Ectodermal cell (in vitro differentiated cells): ENCODE measurements around the gene STAB2.

Experiments used
- H3K27ac ChIP-seq: 2 replicates; pipeline ENCODE4 v1.7.0; 2013; ENCODE audit warnings: mild to moderate bottlenecking, low read depth, low read length; ENCODE audit not compliant: insufficient read depth, poor library complexity, severe bottlenecking
- H3K27me3 ChIP-seq: 2 replicates; pipeline ENCODE4 v1.7.0; 2013; ENCODE audit warnings: mild to moderate bottlenecking, low read length; ENCODE audit not compliant: insufficient read depth, control insufficient read depth, poor library complexity, severe bottlenecking
- H3K36me3 ChIP-seq: one replicate; pipeline ENCODE4 v1.7.0; 2013; ENCODE audit warnings: low read length; ENCODE audit not compliant: control insufficient read depth, insufficient read depth
- H3K4me1 ChIP-seq: one replicate; pipeline ENCODE4 v1.7.0; 2013; ENCODE audit warnings: low read length; ENCODE audit not compliant: control insufficient read depth, insufficient read depth
- H3K4me3 ChIP-seq: 2 replicates; pipeline ENCODE4 v1.7.0; 2013; ENCODE audit warnings: low read depth, low read length, control low read depth; ENCODE audit not compliant: insufficient read depth
- H3K9me3 ChIP-seq: 2 replicates; pipeline ENCODE4 v1.7.0; 2013; ENCODE audit warnings: mild to moderate bottlenecking, low read length, moderate library complexity; ENCODE audit not compliant: control insufficient read depth
- WGBS, 2 experiments: methylation state at CpG; one replicate each; pipeline ENCODE4 v1.1.7; 2013; ENCODE audit warnings: missing lambda C conversion rate in 2 of 2; 5-methylcytosine and 5-hydroxymethylcytosine counted together

The STAB2 gene

DNA sequence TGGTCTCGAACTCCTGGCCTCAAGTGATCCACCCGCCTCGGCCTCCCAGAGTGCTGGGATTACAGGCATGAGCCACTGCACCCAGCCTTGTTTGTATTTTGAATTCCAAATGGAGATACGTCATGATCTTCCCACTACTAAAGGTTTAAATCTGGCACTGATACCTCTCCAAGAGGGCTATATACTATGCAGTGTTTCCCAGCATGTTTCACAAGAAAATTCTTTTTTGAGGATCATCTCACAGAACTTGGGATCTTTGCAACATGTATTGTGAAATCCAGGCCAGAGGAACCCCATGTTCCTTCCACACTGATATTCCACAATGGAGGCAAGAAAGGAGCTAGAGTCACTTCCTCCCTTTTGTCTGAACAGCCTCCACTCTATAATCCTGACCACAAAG lies 141.2 kb downstream of the STAB2 start:
- 88 to 93% methylated on average over 4 of the region's 4 CpGs for WGBS, 2 experiments
- H3K36me3 ChIP-seq, result no peaks in the 10 kb centered on the region
- no peaks in the 10 kb centered on the region for H3K9me3 ChIP-seq
- no peak overlapping the region for H3K27ac ChIP-seq
- no peaks in the 10 kb centered on the region for H3K27me3 ChIP-seq
- no peak overlapping the region for H3K4me3 ChIP-seq
- H3K4me1 ChIP-seq, result no peaks in the 10 kb centered on the region

GRCh38 chr12:103729499-103729898 lies 142.4 kb downstream of the STAB2 start:
- WGBS, 2 experiments, result 89 to 100% methylated on average over 1 of the region's 1 CpG
- no peaks in the 10 kb centered on the region for H3K4me1 ChIP-seq
- H3K4me3 ChIP-seq, result no peak overlapping the region
- no peak overlapping the region for H3K27ac ChIP-seq
- no peaks in the 10 kb centered on the region for H3K27me3 ChIP-seq
- H3K36me3 ChIP-seq, result no peaks in the 10 kb centered on the region
- no peaks in the 10 kb centered on the region for H3K9me3 ChIP-seq

GRCh38 chr12:103731539-103731938 lies 144.5 kb downstream of the STAB2 start:
- no peaks in the 10 kb centered on the region for H3K36me3 ChIP-seq
- WGBS, 2 experiments, result 90% methylated on average over 1 of the region's 1 CpG; no CpG with 5 or more reads in 1 of the 2 experiments
- H3K27me3 ChIP-seq, result no peaks in the 10 kb centered on the region
- H3K4me3 ChIP-seq, result no peak overlapping the region
- H3K4me1 ChIP-seq, result no peaks in the 10 kb centered on the region
- no peaks in the 10 kb centered on the region for H3K9me3 ChIP-seq
- no peak overlapping the region for H3K27ac ChIP-seq

- H3K4me1 ChIP-seq, result no peaks in the 10 kb centered on the region
- H3K27ac ChIP-seq, result no peak overlapping the region
- H3K9me3 ChIP-seq, result no peaks in the 10 kb centered on the region
- no peaks in the 10 kb centered on the region for H3K27me3 ChIP-seq
- H3K36me3 ChIP-seq, result no peaks in the 10 kb centered on the region
- H3K4me3 ChIP-seq, result no peak overlapping the region
- 85 to 92% methylated on average over 2 of the region's 2 CpGs for WGBS, 2 experiments
Observed at GRCh38 chr12:103734863-103735262, 147.8 kb downstream of the STAB2 start.

GRCh38 chr12:103735291-103735690 lies 148.2 kb downstream of the STAB2 start:
- Histone ChIP-seq H3K27me3 (no peaks in the 10 kb centered on the region), H3K36me3 (no peaks in the 10 kb centered on the region), H3K27ac (no peak overlapping the region), H3K4me3 (no peak overlapping the region), H3K9me3 (no peaks in the 10 kb centered on the region), H3K4me1 (no peaks in the 10 kb centered on the region)
- WGBS, 2 experiments, result 88 to 89% methylated on average over 8 of the region's 8 CpGs

DNA sequence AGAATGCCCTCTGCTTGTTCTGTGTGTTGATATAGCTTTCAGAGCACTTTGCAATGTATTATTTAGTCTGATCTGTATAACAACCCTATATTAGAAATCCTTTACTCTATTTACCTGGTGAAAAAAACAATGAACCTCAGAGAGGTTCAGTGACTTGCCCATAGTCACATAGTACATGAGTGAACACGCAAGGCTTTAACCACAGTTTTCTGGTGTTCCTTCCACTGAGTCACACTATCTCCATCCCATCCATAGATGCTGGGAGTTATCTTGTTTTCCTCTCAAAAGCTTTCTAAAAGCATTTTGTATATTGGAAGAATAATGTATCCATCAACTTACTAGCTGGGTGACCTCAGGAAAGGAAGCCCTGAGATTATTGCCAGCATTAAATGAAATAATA lies 149.5 kb downstream of the STAB2 start:
- Histone ChIP-seq H3K36me3 (no peaks in the 10 kb centered on the region), H3K27me3 (no peaks in the 10 kb centered on the region), H3K9me3 (no peaks in the 10 kb centered on the region), H3K27ac (no peak overlapping the region), H3K4me1 (no peaks in the 10 kb centered on the region), H3K4me3 (no peak overlapping the region)
- WGBS, 2 experiments, result 95 to 97% methylated on average over 1 of the region's 1 CpG

DNA sequence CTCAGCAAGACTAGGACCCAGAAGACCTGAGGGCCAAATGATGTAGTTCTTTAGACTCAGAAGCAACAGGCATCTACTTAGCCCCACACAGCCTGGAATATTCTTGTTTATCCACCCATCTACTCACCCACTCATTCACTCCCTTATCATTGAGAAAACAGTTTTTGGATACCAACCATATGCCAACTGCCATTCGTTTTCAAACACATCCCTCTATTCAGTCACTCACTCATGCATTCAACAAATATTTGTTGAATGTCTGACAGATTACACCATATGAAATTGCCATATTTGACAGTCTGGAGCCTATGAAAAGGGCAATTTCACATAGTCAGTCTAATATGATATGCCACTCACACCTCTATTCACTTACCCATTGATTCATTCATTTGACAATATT lies 150.8 kb downstream of the STAB2 start:
- H3K36me3 ChIP-seq, result no peaks in the 10 kb centered on the region
- 78 to 87% methylated on average over 1 of the region's 1 CpG for WGBS, 2 experiments
- H3K27me3 ChIP-seq, result no peaks in the 10 kb centered on the region
- H3K4me3 ChIP-seq, result no peak overlapping the region
- H3K9me3 ChIP-seq, result no peaks in the 10 kb centered on the region
- no peak overlapping the region for H3K27ac ChIP-seq
- H3K4me1 ChIP-seq, result no peaks in the 10 kb centered on the region

DNA sequence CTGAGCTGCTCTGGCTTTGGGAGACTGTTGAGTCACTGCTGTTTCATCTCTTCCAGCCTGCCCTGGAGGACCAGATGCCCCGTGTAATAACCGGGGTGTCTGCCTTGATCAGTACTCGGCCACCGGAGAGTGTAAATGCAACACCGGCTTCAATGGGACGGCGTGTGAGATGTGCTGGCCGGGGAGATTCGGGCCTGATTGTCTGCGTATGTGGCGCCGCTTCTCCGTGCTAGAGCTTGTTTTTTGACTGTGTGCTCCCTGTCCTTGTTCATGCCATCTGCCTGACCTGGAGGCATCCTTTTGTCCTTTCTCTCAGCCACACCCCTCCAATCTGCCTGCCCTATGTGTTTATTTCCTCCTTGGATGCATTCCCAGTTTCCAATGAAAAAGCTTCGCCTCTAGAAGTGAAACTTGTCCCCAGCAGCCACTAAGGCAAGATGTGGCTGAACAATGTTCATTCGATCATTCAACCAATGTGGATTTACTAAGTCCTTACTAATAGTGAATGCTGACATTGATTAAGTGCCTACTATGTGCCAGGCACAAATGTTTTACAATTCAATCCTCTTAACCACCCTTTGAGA lies 155.4 kb downstream of the STAB2 start:
- no peaks in the 10 kb centered on the region for H3K9me3 ChIP-seq
- 93 to 94% methylated on average over 15 of the region's 15 CpGs for WGBS, 2 experiments
- no peaks in the 10 kb centered on the region for H3K36me3 ChIP-seq
- H3K27me3 ChIP-seq, result no peaks in the 10 kb centered on the region
- no peak overlapping the region for H3K4me3 ChIP-seq
- no peaks in the 10 kb centered on the region for H3K4me1 ChIP-seq
- H3K27ac ChIP-seq, result no peak overlapping the region

GRCh38 chr12:103743788-103744187 lies 156.7 kb downstream of the STAB2 start:
- 98 to 99% methylated on average over 3 of the region's 3 CpGs for WGBS, 2 experiments
- H3K27me3 ChIP-seq, result no peaks in the 10 kb centered on the region
- H3K27ac ChIP-seq, result no peak overlapping the region
- H3K4me1 ChIP-seq, result no peaks in the 10 kb centered on the region
- no peak overlapping the region for H3K4me3 ChIP-seq
- no peaks in the 10 kb centered on the region for H3K36me3 ChIP-seq
- H3K9me3 ChIP-seq, result no peaks in the 10 kb centered on the region

DNA sequence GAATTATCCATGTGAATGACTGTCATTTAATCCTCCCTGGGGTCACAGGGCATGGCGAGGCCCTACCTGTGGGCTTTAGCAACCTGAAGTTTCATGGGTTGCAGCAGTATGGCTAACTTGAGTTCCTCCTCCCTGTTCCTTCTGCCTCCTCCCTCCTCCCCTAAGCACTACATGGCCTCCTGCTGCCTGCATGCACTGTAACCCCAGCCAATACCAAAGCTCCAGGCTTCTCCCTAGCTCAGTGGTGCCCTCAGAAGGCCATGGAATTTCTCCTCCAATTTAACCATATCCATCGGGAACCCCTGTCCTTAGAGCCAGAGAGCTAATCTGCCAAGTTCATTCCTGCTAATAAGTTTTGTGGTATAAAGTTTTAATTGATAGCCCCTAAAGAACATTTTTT lies 158.9 kb downstream of the STAB2 start:
- no peak overlapping the region for H3K27ac ChIP-seq
- WGBS, 2 experiments, result 57 to 74% methylated on average over 2 of the region's 2 CpGs
- no peak overlapping the region for H3K4me3 ChIP-seq
- H3K36me3 ChIP-seq, result no peaks in the 10 kb centered on the region
- no peaks in the 10 kb centered on the region for H3K27me3 ChIP-seq
- no peaks in the 10 kb centered on the region for H3K9me3 ChIP-seq
- no peaks in the 10 kb centered on the region for H3K4me1 ChIP-seq

- 96 to 97% methylated on average over 2 of the region's 2 CpGs for WGBS, 2 experiments
- H3K27me3 ChIP-seq, result no peaks in the 10 kb centered on the region
Observed at GRCh38 chr12:103748002-103748401, 160.9 kb downstream of the STAB2 start.

More at GRCh38 chr12:103748002-103748401, 160.9 kb downstream of the STAB2 start:
- Histone ChIP-seq H3K27ac (no peak overlapping the region), H3K4me3 (no peak overlapping the region), H3K9me3 (no peaks in the 10 kb centered on the region), H3K4me1 (no peaks in the 10 kb centered on the region), H3K36me3 (no peaks in the 10 kb centered on the region)
